Measurements from ENCODE around the gene WDR5B. TPM values are rescaled to one million over a fixed set of nuclear protein-coding genes. Genes with fewer than 3 reads are reported as not detected.
"Not testable (repeated sequence)": the region's sequence is repeated elsewhere in the genome, so short reads cannot be mapped to it uniquely, and the experiment has no call there.

The WDR5B gene
- total RNA-seq, 1 donor from 2014 or later = 6.9 TPM

DNA sequence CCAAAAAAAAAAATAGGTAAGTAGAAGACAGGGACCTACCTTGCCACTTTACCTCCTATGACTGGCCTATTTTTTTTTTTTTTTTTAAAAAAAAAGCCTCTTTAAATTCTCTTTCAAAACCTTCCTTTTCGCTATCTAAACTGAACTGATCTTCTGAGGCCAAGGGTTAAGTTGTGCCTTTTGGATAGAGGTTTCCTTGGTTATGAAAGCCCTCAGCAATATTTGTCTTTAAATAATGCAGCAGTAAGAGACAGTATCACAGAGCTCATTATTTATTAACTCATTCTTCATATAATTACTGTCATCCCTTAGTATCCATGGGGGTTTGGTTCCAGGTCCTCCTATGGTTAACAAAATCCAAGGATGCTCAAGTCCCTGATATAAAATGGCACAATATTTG is 41.8 kb downstream of the WDR5B start:
- DNase-seq (ENCODE audit: low read depth) = no peak

DNA sequence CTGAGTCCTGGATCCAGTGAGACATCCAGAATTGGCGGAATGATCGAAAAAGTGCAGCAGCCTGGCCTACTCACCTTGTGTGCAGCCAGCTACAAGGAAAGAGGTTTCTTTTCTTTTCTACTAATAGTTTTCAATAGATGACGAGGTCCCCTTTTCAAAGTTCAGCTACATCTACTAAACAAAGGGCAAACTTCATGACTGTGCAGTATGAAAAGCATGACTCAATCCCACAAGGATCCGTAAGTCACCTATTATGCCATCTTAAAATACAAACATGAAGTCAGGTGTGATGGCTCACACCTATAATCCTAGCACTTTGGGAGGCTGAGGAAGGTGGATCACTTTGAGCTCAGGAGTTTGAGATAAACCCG is 49.5 kb downstream of the WDR5B start:
- no peak for DNase-seq (ENCODE audit: low read depth)

DNA sequence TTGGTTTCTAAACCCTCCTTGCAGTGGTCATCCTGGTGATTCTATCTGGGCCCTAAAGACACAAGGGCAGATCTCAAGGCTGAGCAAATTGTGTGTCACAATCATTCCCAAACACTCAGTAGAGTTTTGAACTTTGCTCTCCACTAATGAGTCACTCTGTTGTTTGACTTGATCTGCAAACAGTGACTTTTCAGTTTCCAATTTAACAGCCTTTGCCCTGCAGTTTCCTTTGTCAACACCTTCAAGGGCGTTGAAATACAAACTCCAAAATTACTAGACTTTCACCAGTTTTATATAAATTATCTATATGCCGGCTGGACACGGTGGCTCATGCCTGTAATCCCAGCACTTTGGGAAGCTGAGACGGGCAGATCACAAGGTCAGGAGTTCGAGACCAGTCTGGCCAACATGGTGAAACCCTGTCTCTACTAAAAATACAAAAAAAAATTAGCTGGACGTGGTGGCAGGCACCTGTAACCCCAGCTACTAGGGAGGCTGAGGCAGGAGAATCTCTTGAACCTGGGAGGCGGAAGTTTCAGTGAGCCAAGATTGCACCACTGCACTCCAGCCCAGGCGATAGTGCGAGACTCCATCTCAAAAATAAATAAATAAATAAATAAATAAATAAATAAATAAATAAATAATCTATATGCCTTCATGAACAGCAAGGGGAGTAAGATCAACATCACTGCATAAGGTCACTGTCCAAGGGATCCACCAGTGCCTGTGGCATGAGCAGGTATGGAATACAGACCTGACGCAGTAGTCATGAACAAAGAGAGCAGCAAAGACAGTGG is 50.1 kb downstream of the WDR5B start:
- not testable (repeated sequence) for DNase-seq (ENCODE audit: low read depth)

DNA sequence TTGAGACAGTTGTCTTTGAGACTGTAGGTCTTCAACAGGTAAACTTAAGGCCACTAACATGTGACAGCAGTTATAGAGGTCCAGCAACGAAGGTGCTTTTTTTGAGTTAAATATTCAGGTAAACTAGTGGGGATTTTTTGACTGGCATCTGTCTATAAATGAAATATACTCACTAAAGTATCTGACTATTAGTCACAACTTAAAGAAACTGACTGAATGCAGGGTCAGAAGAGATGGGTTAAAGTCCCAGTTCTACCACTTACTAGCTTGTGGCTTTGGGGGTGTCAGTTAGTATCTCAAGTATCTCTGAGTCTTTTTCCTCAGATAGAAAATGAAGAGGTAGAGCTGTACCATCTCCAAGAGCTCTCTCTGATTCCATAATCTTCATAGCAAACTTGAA is 50.8 kb downstream of the WDR5B start:
- DNase-seq (ENCODE audit: low read depth) = no peak

DNA sequence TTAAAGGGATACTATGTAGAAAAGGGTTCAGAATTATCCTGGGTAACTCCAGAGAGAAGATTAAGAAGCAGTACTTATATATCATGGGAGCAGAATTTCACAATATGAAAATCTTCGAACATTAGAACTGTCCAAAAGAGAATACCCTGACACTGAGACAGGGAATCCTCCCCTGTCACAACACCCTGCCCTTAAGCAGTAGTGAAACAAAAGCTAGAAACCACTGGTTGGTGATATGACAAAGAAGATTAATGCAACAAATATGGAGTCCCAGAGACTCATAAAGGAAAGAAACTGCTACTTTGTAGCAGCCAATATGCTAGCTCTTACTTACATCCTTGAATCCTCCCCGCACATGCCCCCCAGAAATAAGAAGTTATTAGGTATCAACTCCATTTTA is 51.4 kb downstream of the WDR5B start:
- no peak for DNase-seq (ENCODE audit: low read depth)

Other genes starting within 250 kb of the WDR5B start
- gene CASR, start 232.4 kb downstream of the WDR5B start, total RNA-seq = not detected in 2 replicates
- 0.37 TPM in 1 of 2 replicates, not detected in the other for gene CSTA, start 90.8 kb downstream of the WDR5B start, total RNA-seq
- gene MIX23, start 32.8 kb downstream of the WDR5B start, total RNA-seq = 24.0 and 26.4 TPM in 2 replicates
- gene FAM162A, start 31.9 kb downstream of the WDR5B start, total RNA-seq = 20.5 and 25.8 TPM in 2 replicates
- gene KPNA1, start 98.9 kb upstream of the WDR5B start, total RNA-seq = 46.0 and 55.4 TPM in 2 replicates
- 20.3 and 28.6 TPM in 2 replicates for gene PARP9, start 148.2 kb upstream of the WDR5B start, total RNA-seq
- 17.3 and 19.6 TPM in 2 replicates for gene DTX3L, start 148.3 kb upstream of the WDR5B start, total RNA-seq
- 0.08 TPM in 1 of 2 replicates, not detected in the other for gene PARP15, start 161.6 kb upstream of the WDR5B start, total RNA-seq